HG03280 (cell line): ENCODE measurements around the gene CREB3L4.
A peak's percentile ranks its signal among the peaks of the same experiment; 100 is the strongest.

Experiments used
- ATAC-seq: cut with Tn5 transposase; IDR thresholded peaks from one replicate; pipeline ENCODE4 v1.9.1; 2021; ENCODE audit warnings: mild to moderate bottlenecking, moderate library complexity; ENCODE audit not compliant: unreplicated experiment

CREB3L4 gene, protein sequence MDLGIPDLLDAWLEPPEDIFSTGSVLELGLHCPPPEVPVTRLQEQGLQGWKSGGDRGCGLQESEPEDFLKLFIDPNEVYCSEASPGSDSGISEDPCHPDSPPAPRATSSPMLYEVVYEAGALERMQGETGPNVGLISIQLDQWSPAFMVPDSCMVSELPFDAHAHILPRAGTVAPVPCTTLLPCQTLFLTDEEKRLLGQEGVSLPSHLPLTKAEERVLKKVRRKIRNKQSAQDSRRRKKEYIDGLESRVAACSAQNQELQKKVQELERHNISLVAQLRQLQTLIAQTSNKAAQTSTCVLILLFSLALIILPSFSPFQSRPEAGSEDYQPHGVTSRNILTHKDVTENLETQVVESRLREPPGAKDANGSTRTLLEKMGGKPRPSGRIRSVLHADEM

GRCh38 chr1:153967107-153967999 lies at the start of gene CREB3L4:
Gene CREB3L4, plus strand, starts transcription at chr1:153967902. Its CDS starts 624 bp downstream, at chr1:153968526.
- peak; percentile 74 for ATAC-seq

DNA sequence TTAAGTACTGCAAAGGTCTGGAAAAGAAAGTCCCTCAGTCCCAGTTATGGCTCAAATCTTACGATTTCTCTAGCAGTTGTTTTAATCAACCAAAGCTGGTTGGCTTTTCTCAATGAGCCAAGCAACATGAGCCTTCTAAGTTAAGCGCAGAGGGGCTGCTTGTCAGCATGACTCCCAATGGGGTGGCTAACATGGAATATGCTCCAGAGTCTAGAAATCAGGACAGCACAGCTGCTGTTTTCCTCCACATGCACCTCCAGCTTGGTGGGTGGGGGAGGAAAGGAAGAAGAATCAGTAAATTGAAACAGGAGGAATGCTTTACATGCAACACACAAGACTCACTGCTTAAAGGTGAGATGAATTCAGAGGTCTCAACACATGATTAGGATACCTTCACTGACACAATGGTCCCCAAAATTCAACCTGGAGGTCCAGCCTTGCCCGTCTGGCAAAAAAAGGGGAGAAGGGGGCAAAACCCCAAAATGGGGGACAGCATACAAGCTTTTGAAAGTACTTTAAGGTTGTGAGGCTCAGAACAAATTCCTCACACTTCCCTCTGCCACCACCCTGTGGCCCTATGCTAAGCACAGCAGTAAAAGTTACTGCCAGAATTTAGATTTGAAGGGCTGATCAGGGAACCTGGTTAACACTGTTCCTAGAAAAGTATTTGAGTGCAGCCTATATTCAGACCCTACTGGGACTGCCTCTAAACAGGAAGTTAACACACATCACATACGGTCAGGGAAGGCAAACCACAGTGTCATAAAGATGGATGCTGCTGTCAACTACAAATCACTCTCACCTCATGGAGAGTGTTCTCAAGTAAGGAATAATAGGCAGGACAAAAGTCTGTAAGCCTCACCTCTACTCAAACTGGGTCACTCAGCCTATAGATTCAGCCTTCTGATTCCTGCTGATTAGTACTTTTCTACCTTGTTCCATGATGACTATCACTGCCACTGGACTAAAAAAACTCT lies 47.5 kb upstream of the CREB3L4 start:
- ATAC-seq = no peak

DNA sequence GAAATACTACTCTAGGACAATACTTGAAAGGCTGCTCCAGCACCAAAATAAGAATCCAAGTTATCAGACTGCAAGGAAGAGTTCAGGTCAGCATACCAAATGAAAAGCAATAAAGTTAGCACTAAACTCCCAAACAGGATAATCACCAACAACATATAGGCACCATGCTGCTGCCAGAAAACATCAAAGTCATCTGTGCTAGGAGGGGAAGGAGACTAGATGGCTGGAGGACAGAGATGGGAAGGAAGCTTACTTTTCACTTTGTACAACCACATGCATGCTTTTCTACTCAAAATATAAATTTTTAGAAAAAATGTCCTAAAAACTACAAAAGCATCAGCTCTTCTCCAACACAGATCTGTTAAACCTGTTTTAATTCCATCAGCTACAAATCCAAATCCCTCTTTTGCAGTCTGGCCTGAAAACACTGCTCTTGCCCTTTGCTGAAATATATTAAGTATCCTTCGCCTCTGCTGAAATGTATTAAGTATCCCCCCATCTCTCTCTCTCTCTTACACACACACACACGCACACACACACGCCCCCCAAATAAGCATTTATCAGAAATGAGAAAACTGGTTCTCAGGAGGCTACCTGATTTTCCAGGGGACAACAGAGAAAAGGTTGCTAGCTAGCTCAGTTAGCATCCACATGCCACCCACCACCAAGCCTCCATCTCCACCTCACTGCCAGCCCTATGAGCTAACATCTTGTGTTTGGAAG lies 46.5 kb upstream of the CREB3L4 start:
- ATAC-seq = no peak

DNA sequence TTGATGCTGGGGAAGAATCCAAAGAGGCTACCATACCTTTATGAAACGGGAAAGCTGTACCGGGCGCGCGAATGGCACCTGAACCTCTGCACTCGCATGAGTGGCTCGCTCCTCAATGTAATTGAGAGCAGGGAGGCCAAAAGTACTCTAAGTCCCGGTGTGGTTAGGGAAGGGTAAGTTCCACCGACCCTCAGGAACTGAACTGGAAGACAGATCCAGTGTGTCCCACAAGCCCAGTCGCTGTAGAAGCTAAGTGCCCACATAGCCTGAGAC lies 46.0 kb upstream of the CREB3L4 start:
- no peak for ATAC-seq

DNA sequence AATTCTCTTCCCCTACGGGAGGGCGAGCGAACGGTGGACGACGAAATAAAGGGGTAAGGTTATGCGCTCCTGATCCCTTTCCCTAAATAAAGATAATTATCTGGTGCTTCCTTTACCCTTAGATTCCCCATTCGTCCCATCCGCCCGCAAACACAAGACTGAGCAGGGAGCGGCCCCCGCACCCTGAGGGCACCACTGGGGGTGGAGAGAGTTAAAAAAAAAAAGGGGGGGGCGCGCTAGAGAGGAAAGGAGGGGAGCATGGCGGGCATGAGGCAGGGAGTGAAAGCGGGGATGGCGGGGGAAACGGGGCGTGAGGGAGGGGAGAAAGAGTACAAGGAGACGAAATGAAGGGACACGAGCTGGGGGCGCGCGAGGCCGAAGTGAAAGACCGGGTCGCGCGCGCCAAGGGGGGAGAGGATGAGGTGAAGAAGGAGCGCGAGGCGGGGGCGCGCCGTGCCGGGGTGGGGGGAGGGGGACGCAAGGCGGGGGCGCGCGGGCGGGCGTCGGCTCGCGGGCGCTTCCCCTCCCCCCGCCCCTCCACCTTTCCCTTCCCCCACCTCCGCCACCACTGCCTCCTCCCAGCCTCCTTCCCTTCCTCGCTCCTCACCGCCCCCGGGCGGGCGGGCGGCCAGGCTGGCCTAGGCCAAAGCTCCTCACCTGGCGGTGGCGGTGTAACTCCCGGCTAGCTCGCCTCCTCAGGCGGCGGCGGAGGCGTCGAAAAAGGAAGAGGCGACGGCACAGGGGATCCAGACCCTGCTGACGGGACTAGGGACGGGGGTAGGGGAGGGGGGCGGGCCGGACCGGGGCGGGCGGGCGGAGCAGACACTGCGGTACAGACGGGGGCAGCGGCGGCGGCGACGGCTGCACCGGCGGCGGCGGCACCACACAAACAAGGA lies 45.4 kb upstream of the CREB3L4 start:
- ATAC-seq = peak; percentile 23

DNA sequence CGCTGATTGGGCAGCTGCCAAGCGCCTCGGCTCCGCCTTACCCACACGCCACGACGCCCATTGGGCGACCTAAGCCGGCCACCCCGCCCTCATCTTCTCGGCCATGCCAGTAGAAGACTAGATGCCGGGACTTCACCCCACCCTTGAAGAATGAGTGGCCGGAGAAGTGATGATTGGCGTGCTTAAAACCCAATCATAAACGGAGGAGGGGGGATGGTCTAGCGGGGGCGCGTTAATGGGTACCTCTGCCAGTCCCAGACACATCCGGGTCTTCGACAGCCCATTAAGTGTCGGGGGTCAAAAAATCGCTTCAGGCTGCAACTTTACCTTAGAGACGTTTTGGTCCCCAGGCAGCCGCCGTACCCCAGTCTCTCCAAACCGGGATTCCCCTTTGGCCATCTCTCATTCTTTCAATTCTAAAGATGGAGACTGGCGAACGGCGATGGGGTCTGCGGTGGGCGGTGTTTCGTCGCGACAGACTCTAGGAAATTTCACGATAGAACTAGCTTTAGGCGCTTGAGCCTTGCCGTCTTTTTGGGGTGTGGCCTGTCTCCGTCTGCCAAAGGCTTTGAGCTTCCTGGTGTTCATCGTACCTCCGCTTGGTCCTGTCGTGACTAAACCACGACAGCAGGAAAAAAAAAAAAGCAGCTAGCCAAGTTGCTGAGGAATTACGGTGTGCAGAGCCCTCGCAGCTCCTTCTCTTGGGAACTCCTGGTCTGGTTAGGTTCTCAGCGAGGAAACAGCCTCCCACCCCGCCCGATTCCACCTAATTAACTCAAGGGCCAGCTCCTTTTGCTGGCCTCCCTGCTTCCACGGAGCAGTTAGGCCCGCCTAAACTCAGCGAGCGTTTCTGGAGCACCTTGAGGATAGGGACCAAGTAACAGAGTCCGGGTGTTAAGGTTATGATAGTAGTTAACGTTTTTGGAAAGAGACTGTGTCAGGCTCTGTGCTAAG lies 44.5 kb upstream of the CREB3L4 start, which contains the start of gene GATAD2B:
Gene GATAD2B, minus strand, starts transcription at position 1 of the 954 bp plus-strand sequence. CDS start 94,625 bp downstream, outside the sequence.
- peak; percentile 95 for ATAC-seq

GRCh38 chr1:153926405-153926804 lies 41.3 kb upstream of the CREB3L4 start:
- ATAC-seq = no peak

DNA sequence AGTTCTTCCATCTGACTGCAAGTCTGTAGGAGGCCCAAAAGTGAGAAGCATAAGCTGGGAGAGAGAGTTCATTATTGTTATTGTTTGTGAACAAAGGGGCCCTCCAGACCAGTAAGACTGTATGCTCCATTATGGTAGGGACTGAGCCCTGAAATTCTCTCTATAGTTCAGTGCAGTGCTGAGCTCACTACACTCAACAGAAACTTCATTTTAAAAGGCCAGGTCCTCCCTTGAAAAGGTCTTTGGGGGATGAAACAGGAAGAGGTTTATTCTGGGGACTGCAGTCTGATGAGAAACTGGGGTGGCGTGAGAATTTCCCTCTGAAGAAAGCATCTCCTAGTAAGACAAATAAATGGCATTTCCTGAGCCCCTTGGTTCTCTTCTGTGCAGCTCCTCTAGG lies 39.5 kb upstream of the CREB3L4 start:
- no peak for ATAC-seq

DNA sequence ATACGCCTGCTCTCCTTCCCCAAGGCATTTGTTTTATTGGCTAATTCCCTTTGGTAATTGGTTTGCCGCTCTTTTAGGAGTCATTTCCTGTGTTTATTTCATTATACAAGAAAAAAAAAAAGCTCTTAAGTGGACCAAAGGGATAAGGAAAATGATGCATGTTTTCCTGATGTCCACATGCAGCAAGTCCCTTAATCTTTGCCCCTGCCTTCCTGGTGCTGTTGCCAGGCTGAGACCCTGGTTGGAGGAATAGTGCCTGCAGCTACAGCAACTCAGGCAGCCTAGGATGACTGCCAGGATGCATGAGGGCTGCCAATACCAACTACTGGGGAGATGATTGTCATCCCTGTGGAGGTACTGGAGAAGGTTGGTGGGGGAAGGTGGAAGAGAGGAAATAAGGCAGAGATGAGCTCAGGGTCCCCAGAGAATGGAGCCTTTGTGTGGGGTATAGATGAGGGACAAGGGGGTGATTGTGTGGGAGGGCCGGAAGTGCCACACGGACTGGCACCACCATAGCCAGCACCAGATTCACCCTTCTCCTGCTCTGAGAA lies 38.8 kb upstream of the CREB3L4 start:
- ATAC-seq = no peak

DNA sequence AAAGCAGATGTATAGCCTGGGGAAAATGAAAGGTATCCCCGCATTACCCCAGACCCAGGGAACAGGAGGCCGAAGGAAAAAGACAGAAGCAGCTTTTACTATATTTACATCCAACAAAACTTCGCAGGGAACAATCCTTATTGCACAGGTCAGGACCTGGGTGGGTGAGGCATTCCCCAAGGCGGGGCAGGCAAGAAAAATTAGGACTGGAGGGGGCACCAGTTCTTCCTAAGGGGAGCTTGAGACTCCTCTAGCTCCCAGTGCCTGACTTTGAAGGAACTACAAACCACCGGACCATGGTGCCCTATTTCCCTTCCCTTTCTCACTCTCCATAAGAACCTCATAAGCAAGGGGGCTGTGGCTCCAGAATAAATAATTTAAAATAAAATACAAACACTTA lies 38.3 kb upstream of the CREB3L4 start:
- ATAC-seq = no peak

GRCh38 chr1:153929981-153930948 lies 37.4 kb upstream of the CREB3L4 start:
- ATAC-seq = no peak

- ATAC-seq = no peak
Measured at GRCh38 chr1:153932156-153933131, 35.3 kb upstream of the CREB3L4 start.

DNA sequence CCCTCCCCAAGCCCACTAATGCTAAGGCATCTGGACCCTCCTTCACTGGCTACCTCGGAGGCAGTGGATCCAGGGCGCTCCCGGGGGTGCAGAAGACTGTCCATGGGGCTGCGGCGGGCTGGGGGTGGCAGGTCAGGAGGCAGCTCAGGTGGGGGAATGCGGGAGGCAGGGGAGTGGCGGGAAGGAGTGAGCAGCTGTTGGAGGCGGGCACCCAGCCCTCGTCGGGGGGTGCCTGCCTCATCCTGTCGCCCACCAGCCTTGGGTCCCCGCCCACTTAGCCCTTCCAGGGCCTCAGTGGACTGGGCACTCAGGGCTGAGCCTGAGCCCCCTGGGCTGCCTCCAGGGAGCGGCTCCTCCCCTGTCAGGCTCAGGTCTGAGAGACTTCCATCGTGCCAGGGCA lies 34.3 kb upstream of the CREB3L4 start:
- no peak for ATAC-seq

DNA sequence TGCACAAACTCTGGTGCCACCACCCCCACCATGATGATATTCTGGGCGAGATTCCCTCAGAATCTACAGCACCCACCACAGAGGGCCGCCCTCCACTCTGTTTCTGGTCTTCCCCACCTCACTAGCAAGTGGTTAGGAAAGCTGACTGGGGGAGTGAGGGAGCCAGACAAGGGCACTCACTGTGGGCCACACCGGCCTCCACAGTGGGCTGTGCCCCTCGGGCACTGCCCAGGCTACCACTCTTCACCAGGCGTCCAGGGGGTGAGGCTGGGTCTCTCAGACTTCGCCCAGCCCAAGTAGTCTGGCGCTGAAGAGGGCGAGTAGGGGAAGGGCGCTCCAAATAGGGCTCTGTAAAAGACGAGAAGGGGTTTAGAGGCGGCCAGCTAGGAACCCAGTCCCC lies 33.7 kb upstream of the CREB3L4 start:
- no peak for ATAC-seq

GRCh38 chr1:153934746-153935145 lies 33.0 kb upstream of the CREB3L4 start:
- ATAC-seq = no peak
